Testis (tissue), 3 donors: ENCODE data around the gene FHOD3. TPM values are rescaled to one million over a fixed set of nuclear protein-coding genes. Genes with fewer than 3 reads are reported as not detected.

Experiments used
- DNase-seq: peaks from one replicate; pipeline ENCODE4 v3.0.0-alpha.2; 2019
- H3K27ac ChIP-seq, 2 donors: fragments of 200-600 bp; sonication (generic); one replicate each; pipeline ENCODE4 v1.5.1; 2019
- H3K27me3 ChIP-seq: fragments of 200-600 bp; sonication (generic); one replicate; pipeline ENCODE4 v1.5.1; 2019
- H3K36me3 ChIP-seq: fragments of 200-600 bp; sonication (generic); one replicate; pipeline ENCODE4 v1.5.1; 2017; ENCODE audit warnings: low read depth; ENCODE audit errors: missing control alignments
- H3K4me1 ChIP-seq: fragments of 200-600 bp; sonication (generic); one replicate; pipeline ENCODE4 v1.5.1; 2019
- H3K4me3 ChIP-seq, 2 donors: fragments of 200-600 bp; sonication (generic); one replicate each; pipeline ENCODE4 v1.5.1; 2017 to 2019
- H3K9me3 ChIP-seq: fragments of 200-600 bp; sonication (generic); one replicate; pipeline ENCODE4 v1.5.1; 2017
- CTCF ChIP-seq, 3 experiments: fragments of 450-650 bp in 2 of 3; fragments of 200-600 bp in 1 of 3; sonication (generic) in 1 of 3; IDR thresholded peaks; one replicate each; pipeline ENCODE4 v1.5.1; 2016 to 2019; ENCODE audit warnings: antibody characterized with exemption in 3 of 3, mild to moderate bottlenecking in 2 of 3, moderate library complexity in 1 of 3
- POLR2A ChIP-seq: fragments of 450-650 bp; IDR thresholded peaks from one replicate; pipeline ENCODE4 v1.6.1; 2017; ENCODE audit warnings: antibody characterized with exemption, mild to moderate bottlenecking, moderate library complexity
- WGBS, 2 donors: methylation state at CpG; one replicate each; pipeline ENCODE4 v1.1.5; 2018; 5-methylcytosine and 5-hydroxymethylcytosine counted together
- intact Hi-C: fragments of 100-400 bp; cut with DNase I; formaldehyde crosslinking; loops from one replicate; pipeline ENCODE4 v1.15.1; 2023; ENCODE audit warnings: low total_unique reads
- polyA plus RNA-seq: library from polyadenylated mRNA; stranded (reverse); fragments of 350-450 nt; fragmentation: Illumina TruSeq; extraction: RNeasy Lipid Tissue Mini Kit (QIAGEN cat#74804); gene quantifications from one replicate; pipeline ENCODE4 v1.2.3, GENCODE V29; 2014; ENCODE audit warnings: low read depth, low replicate concordance; ENCODE audit not compliant: insufficient read depth
- total RNA-seq, 2 donors: library from RNA; depleted of rRNA; stranded (reverse); fragments of >200 nt; gene quantifications; one replicate each; pipeline ENCODE4 v1.2.3, GENCODE V29; 2016

The FHOD3 gene
- total and polyA plus RNA-seq, 3 donors from 2014 or later = 6.5 to 46.8 (median 37.3) TPM

DNA sequence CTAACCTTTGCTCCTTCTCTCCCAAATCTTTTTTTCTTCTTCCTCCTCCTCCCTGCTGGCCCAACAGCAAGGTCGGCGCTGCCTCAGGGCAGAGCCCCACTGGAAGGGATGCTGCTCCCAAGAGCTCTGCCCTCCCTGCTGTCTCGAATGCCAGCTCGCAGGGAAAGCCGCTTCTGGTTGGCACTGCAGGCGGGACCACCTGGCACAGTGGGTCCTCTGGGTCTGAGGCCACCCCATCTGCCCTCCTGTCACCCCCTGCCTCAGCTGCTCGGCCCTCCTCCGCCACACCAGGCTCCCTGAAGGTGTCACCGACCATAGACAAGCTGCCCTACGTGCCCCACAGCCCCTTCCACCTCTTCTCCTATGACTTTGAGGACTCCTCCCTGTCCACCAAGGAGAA is 355.0 kb downstream of the FHOD3 start:
- 82 to 90% methylated on average over 6 to 10 of the region's 10 CpGs for WGBS, 2 donors

DNA sequence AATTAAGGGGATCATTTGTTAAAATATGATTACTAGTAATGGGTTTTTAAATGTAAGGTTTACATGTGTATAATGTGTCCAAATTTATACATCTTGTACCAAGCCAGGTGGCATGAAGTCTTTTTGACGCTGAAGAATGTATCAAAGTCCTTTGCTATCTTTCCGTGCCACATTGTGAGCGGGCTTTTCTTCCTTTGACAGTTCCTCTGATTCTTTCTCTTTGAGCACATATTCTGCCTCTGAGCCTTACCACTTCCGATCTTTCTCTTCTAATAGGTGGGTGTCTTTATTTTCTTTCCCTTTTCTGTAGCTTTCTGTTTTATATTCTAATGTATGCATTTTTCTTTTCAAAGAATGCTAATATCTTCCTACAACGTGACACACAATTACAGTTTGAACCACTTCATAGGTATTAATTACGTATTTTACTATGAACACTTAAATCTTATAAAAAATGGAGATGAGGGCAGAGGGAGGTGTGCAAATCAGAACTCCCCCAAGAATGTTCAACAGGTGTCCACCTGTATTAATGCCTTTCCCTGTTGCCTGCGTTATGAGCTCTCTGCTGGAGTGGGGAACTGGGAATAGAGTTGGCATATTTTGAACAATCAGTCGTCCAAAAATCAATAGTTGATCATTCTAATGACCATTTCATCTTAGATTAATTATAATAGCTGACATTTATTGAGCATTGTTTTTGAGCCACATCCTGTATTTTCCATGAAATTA is 355.8 kb downstream of the FHOD3 start:
- H3K9me3 ChIP-seq = no peaks in the 10 kb centered on the region
- DNase-seq = no peak
- no peaks in the 10 kb centered on the region for H3K36me3 ChIP-seq
- H3K4me1 ChIP-seq = no peaks in the 10 kb centered on the region
- no peaks in the 10 kb centered on the region for H3K27me3 ChIP-seq
- intact Hi-C loops = no loop called here
- TF ChIP-seq CTCF (IDR thresholded peaks at IDR 0.05) (no peak), POLR2A (no peak)
- H3K27ac ChIP-seq = no peak overlapping the region
- 83 to 84% methylated on average over 8 of the region's 8 CpGs for whole genome bisulfite sequencing, 2 donors
- no peak overlapping the region for H3K4me3 ChIP-seq

More for the DNA sequence above, 355.0 kb downstream of the FHOD3 start:
- no peak for DNase-seq
- Histone ChIP-seq H3K9me3 (no peaks in the 10 kb centered on the region), H3K4me1 (no peaks in the 10 kb centered on the region), H3K27ac (no peak overlapping the region), H3K4me3 (no peak overlapping the region), H3K27me3 (no peaks in the 10 kb centered on the region), H3K36me3 (no peaks in the 10 kb centered on the region)
- TF ChIP-seq POLR2A (no peak), CTCF (IDR thresholded peaks at IDR 0.05) (no peak)
- intact Hi-C loops = no loop called here

DNA sequence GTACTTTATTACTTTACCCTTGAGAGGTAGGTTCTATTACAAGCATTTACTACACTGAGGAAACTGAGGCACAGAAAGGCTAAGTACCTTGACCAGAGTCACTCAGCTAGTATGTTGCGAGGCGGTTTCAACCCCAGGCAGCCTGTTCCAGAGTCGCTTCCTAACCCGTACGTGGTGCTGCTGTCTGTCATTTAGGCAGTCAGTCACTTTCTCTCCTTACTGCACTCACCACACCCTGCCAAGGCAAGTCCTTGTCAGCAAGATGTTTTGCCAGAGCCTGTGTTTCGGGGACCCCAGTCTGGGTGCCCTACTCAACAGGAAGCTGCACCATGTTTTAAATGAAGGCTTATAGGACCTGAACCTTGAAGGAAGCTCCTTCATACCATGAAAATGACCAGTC is 356.4 kb downstream of the FHOD3 start:
- H3K9me3 ChIP-seq = no peaks in the 10 kb centered on the region
- WGBS, 2 donors = 89 to 98% methylated on average over 6 of the region's 6 CpGs
- H3K4me1 ChIP-seq = no peaks in the 10 kb centered on the region
- intact Hi-C loops = no loop called here
- H3K27me3 ChIP-seq = no peaks in the 10 kb centered on the region
- DNase-seq = no peak
- no peaks in the 10 kb centered on the region for H3K36me3 ChIP-seq
- H3K4me3 ChIP-seq = no peak overlapping the region
- TF ChIP-seq POLR2A = no peak
- no peak for TF ChIP-seq CTCF (IDR thresholded peaks at IDR 0.05)
- H3K27ac ChIP-seq = no peak overlapping the region

DNA sequence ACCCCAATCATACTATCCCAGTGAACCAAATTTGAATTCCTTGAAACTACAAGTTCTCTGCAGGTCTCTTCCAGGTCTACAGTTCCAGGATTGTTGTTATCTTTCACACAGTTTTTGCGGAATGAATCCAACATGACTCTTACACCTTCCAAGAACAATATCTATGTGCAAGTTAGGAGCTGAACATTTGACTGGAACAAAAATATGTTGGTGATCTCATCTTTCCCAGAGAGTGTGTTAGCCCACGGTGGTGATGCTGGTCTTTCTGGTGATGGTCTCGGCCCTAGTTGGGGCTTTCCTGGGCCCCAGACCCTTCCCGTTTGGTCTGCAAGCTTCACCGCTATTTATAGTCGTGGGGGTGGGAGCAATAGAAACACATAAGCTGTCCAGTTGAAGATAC is 357.6 kb downstream of the FHOD3 start:
- WGBS, 2 donors = 78 to 80% methylated on average over 6 of the region's 6 CpGs
- H3K27ac ChIP-seq = no peak overlapping the region
- DNase-seq = no peak
- H3K36me3 ChIP-seq = no peaks in the 10 kb centered on the region
- intact Hi-C loops = no loop called here
- no peaks in the 10 kb centered on the region for H3K4me1 ChIP-seq
- no peak overlapping the region for H3K4me3 ChIP-seq
- H3K9me3 ChIP-seq = no peaks in the 10 kb centered on the region
- TF ChIP-seq CTCF (IDR thresholded peaks at IDR 0.05) = no peak
- no peak for TF ChIP-seq POLR2A
- no peaks in the 10 kb centered on the region for H3K27me3 ChIP-seq

DNA sequence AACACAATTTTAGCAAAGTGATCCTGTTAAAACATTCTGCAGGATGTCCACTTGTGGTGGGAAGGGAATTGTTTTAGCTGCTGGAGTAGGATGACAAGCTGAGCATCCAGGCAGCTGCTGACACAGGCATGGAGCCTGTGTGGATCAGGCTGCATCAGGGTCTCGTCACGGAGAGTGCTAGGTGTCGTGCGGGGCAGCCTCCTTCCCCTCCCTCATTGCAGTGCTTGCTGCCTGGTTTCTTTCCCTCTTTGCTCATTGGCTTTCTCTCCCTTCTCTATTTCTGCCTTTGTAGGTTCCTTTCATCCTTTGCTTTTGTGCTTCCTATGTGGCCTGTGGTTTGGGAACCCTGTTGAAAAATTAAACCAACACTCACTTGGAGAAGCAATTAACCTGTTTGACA is 358.4 kb downstream of the FHOD3 start:
- H3K27me3 ChIP-seq = no peaks in the 10 kb centered on the region
- 81 to 82% methylated on average over 4 of the region's 4 CpGs for WGBS, 2 donors
- no peak overlapping the region for H3K27ac ChIP-seq
- H3K4me1 ChIP-seq = no peaks in the 10 kb centered on the region
- H3K9me3 ChIP-seq = no peaks in the 10 kb centered on the region
- TF ChIP-seq POLR2A (no peak), CTCF (IDR thresholded peaks at IDR 0.05) (no peak)
- H3K36me3 ChIP-seq = no peaks in the 10 kb centered on the region
- no peak for DNase-seq
- no peak overlapping the region for H3K4me3 ChIP-seq
- intact Hi-C loops = no loop called here
